ENCODE results near the gene MAGEB18.

Gene MAGEB18

GRCh38 chrX:26146024-26146423, 7.9 kb downstream of the MAGEB18 start:
- no peak for DNase-seq (ENCODE audit: low read depth in 1 of 2, low spot score in 1 of 2)
- TF ChIP-seq CTCF (IDR thresholded peaks at IDR 0.05; ENCODE audit: insufficient read depth, low read length), result no peak
- no peak for TF ChIP-seq GABPA (IDR thresholded peaks at IDR 0.05; ENCODE audit: low read depth)
- TF ChIP-seq REST (IDR thresholded peaks at IDR 0.05; ENCODE audit: insufficient replicate concordance, low read depth), result no peak
- TF ChIP-seq POLR2AphosphoS5 (IDR thresholded peaks at IDR 0.05; ENCODE audit: low read depth), result no peak
- TF ChIP-seq SPI1 (IDR thresholded peaks at IDR 0.05; ENCODE audit: borderline replicate concordance, low read depth), result no peak
- H3K27ac ChIP-seq (replicated peaks), result no peak overlapping the region
- no peak overlapping the region for H3K4me3 ChIP-seq (replicated peaks; ENCODE audit: insufficient read depth, low read length)
- no peaks in the 10 kb centered on the region for H3K27me3 ChIP-seq (ENCODE audit: insufficient read depth, poor library complexity, severe bottlenecking)

DNA sequence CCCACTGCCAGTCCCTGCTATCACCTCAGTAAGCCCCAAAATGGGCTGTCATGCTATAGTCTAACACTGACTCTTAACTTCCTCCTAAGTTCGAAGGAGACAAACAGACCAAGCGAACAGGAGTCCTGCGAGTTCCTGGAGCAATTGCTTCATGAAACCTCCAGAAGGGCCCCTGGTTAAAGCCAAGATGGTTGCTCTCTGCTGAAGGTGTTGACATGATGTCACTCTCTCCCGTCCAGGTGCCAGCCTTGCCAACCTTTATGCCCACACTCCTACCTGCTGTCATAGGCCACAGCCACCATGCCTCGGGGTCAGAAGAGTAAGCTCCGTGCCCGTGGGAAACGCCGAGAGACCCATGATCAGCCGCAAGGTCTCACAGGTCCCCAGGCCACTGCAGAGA, 22.2 kb downstream of the MAGEB18 start, which contains the start of gene MAGEB6B:
MAGEB6B (plus strand) TSS at position 301 of the 400 bp plus-strand sequence; CDS start at position 301, 0 bp downstream.
- H3K27me3 ChIP-seq (ENCODE audit: insufficient read depth, poor library complexity, severe bottlenecking), result no peaks in the 10 kb centered on the region
- H3K4me3 ChIP-seq (replicated peaks; ENCODE audit: insufficient read depth, low read length), result no peak within 1 kb of the TSS
- TF ChIP-seq REST (IDR thresholded peaks at IDR 0.05; ENCODE audit: insufficient replicate concordance, low read depth), result no peak
- TF ChIP-seq CTCF (IDR thresholded peaks at IDR 0.05; ENCODE audit: insufficient read depth, low read length), result no peak
- TF ChIP-seq POLR2AphosphoS5 (IDR thresholded peaks at IDR 0.05; ENCODE audit: low read depth), result no peak
- no peak for TF ChIP-seq SPI1 (IDR thresholded peaks at IDR 0.05; ENCODE audit: borderline replicate concordance, low read depth)
- no peak for TF ChIP-seq GABPA (IDR thresholded peaks at IDR 0.05; ENCODE audit: low read depth)
- no peak for DNase-seq (ENCODE audit: low read depth in 1 of 2, low spot score in 1 of 2)
- H3K27ac ChIP-seq (replicated peaks), result no peak within 1 kb of the TSS

Data from HL-60 (cell line).